K562 treated with DMSO at 1 percent for 12 hours (cell line): ENCODE results near the gene DDI2. TPM values are rescaled to one million over a fixed set of nuclear protein-coding genes. Genes with fewer than 3 reads are reported as not detected.

ENCODE experiments used
- total RNA-seq: library from RNA; unstranded; fragments of 300-600 nt; gene quantifications from 2 replicates; pipeline ENCODE4 v1.2.3, GENCODE V29; 2022; ENCODE audit not compliant: insufficient read depth

Gene DDI2
- 2.8 and 16.8 TPM in 2 replicates for total RNA-seq

DNA sequence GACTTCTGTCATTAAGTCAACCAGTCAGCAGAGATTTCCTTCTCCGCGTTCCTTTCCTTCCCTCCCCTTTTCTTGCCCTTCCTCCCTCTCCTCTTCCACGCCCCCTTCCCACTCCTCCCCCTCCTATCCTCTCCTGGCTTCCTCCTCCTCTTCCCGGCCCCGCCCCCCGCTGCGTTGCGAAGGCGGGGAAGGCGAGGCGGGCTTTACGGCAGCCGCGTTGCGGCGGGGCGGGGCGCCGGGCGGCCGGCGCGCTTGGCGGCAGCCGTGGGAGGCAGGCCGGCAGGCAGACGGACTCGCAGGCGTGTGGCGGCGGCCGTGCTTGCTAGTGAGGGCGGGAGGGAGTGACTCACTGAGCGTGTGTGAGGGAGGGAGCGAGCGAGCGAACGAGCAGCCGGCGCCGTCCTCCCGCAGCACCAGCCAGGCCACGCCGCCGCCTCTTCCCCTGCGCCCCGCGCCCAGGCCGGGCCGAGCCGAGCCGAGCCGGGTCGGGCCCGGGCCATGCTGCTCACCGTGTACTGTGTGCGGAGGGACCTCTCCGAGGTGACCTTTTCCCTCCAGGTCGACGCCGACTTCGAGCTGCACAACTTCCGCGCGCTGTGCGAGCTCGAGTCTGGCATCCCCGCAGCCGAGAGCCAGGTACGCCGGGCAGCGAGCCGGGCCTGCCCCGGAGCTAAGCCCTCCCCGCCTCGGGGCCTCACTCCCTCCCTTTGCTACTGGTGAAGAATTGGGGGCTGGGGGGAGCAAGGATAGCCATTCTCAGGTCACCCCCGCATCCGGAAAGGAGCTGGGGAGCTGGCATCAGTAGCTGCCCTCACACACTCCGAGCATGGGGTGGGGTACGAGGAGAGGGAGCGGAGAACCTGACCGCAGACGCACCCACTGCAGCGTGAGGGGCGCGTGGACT, at the start of gene DDI2:
DDI2 (plus strand) TSS at position 286 of the 904 bp plus-strand sequence; CDS start at position 499, 213 bp downstream.

GRCh38 chr1:15584489-15585363, 32.5 kb upstream of the DDI2 start, which contains the start of gene AGMAT:
TSS of gene AGMAT (minus strand) at chr1:15585051. CDS start at chr1:15584967, 84 bp downstream.

DNA sequence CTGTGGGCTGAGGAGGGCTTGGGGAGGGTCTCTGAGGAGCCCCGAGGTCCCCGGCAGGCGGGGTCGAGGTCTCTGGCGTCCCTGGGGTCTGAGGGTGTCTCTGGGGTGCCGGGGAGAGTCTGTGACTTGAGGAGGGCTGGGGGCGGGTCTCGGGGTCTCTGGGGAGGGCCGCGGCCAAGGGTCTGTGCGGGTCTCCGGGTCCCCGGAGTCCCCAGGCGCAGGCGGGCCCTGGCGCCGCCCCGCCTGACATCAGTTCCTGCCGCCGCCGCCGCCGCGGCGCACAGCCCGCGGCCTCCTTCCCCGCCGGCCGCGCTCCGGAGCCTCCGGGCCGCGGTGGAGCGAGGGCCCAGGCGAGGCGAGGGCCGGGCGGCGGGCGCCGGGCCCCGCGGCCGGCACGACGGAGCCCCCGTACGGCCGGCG, 66.8 kb downstream of the DDI2 start, which contains the start of gene PLEKHM2:
PLEKHM2 (plus strand) TSS at position 279 of the 420 bp plus-strand sequence. CDS start 239 bp downstream, outside the sequence.

Other genes with a start within 250 kb of the DDI2 start
- 65.3 and 67.0 TPM in 2 replicates for gene EFHD2, start 207.6 kb upstream of the DDI2 start, total RNA-seq
- not detected in 2 replicates for gene CTRC, start 179.0 kb upstream of the DDI2 start, total RNA-seq
- gene CELA2A, start 160.7 kb upstream of the DDI2 start, total RNA-seq, result not detected in 2 replicates
- gene CELA2B, start 141.4 kb upstream of the DDI2 start, total RNA-seq, result not detected in 2 replicates
- gene CASP9, start 93.2 kb upstream of the DDI2 start, total RNA-seq, result 29.5 and 41.0 TPM in 2 replicates
- gene DNAJC16, start 90.6 kb upstream of the DDI2 start, total RNA-seq, result 1.7 and 10.0 TPM in 2 replicates
- not detected in 2 replicates for gene AGMAT, start 32.4 kb upstream of the DDI2 start, total RNA-seq
- 54.4 and 81.6 TPM in 2 replicates for gene PLEKHM2, start 66.9 kb downstream of the DDI2 start, total RNA-seq
- 1.4 TPM in 1 of 2 replicates, not detected in the other for gene SLC25A34, start 118.8 kb downstream of the DDI2 start, total RNA-seq
- gene TMEM82, start 125.0 kb downstream of the DDI2 start, total RNA-seq, result not detected in 2 replicates
- not detected in 2 replicates for gene FBLIM1, start 141.3 kb downstream of the DDI2 start, total RNA-seq
- gene UQCRHL, start 190.2 kb downstream of the DDI2 start, total RNA-seq, result 2.1 and 3.0 TPM in 2 replicates
- gene SPEN, start 230.2 kb downstream of the DDI2 start, total RNA-seq, result 9.8 and 56.4 TPM in 2 replicates